CD4-positive, alpha-beta T cell treated with Interferon gamma for 1 hour (primary cell): Measurements from ENCODE around the gene CFAP68.

Experiments used
- DNase-seq: peaks from one replicate; pipeline ENCODE4 v3.0.0-alpha.2; 2020

CFAP68 gene, protein sequence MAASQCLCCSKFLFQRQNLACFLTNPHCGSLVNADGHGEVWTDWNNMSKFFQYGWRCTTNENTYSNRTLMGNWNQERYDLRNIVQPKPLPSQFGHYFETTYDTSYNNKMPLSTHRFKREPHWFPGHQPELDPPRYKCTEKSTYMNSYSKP

GRCh38 chr11:111878849-111879636, at the start of gene CFAP68, which contains the start of gene FDXACB1:
Gene CFAP68 (plus strand): TSS chr11:111879541. CDS start chr11:111879561, 20 bp downstream.
Gene FDXACB1 (minus strand): TSS chr11:111879165. CDS start chr11:111879132, 33 bp downstream.
- DNase-seq = peak; percentile 96

DNA sequence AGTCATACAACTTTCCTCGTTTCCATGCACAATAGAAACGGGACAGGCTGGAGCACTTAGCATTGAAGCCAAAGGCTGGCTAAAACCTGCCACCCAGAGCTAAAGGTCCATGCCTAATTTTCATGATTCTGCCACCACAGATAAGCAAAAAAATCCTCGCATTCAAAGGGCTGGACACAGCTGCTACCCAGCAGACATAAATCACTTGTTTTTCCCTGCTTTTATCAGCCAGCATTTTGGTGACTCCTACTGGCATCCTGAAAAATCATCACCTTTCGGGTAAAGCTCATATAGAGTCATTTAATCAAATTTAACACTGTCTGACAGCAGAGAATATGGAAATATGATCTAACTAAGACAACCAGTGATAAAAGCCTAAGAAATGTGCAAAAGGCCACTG, 45.8 kb upstream of the CFAP68 start:
- DNase-seq = no peak

DNA sequence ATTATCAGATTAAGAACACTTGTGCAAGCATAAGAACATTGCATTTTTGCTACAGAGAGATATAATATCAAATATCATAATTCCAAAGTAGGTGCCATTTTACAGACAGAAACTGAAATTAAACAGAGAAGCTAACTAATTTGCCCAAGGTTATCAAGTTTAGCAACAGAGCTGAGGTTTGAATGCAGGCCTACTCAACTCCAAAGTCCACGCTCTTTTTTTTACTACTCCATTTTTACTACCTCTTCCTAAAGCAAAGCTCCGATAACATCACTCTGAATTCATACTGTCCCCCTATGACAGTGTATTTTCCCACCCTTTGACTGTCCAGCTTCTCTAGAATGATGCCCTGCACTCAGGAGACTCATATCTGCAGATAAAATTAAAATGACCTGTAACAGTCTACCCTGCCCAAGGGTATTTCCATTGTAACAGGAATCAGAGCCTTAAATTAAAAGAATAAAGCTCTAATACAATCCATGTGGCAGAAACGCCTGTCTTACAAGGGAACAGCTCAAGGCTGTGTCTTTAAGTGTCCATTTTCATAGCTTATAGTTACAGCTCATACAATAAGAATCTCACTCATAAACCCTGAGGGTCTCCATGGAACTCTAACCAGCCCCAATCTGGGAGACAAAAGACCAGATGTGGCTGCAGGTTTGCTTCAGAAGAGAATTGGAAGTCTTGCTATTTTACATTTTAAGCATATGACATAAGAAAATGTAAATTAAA, 44.7 kb upstream of the CFAP68 start:
- no peak for DNase-seq

DNA sequence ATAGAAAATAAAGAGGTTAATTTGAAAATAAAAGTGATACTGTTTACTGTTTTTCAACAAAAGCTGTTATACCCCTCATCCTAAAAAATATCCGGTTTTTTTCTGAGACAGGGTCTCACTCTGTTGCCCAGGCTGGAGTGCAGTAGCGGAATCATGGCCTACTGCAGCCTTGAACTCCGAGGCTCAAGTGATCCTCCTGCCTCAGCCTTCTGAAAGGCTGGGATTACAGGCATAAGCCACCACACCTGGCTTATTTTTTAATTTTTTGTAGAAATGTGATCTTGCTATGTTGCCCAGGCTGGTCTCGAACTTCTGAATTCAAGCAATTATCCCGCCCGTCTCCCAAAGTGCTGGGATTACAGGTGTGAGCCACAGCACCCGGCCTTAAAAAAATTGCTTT, 43.7 kb upstream of the CFAP68 start:
- DNase-seq = no peak

DNA sequence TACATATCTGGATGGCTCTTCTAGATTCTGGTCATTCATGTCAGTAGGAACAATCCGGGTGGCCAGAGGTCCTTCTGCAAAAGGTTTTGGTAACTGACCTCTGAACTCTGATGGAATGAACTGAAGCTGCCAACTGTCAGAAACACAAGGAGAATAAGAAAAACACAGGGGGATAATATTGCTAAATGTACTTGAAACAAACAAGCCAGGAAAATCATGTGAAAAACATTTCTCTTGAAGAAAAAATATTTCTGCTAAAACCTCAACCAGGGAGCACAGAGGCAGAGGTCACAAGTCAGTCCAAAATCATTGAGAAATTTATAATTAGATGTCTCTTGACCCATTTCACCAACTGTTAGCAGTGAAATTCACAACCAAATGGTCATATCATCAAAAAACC, 43.2 kb upstream of the CFAP68 start:
- no peak for DNase-seq

DNA sequence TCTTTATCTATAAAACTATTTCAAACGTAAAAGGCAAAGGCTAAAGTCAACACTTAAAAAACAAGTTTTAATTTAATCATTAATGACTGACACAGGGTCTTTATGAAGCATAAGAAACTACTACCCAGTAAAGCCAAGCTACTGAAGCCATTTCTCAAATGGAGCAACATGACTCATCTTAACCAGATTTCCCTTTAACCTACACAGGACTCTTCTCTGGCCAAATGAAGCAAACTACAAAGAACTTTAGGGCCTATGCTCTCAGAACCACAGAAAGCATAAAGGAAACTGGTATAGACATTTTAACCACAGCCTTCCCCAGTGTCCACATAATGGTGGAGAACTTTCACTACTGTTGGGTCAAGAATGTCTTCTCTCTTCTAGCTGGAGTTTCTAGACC, 42.6 kb upstream of the CFAP68 start:
- DNase-seq = no peak

DNA sequence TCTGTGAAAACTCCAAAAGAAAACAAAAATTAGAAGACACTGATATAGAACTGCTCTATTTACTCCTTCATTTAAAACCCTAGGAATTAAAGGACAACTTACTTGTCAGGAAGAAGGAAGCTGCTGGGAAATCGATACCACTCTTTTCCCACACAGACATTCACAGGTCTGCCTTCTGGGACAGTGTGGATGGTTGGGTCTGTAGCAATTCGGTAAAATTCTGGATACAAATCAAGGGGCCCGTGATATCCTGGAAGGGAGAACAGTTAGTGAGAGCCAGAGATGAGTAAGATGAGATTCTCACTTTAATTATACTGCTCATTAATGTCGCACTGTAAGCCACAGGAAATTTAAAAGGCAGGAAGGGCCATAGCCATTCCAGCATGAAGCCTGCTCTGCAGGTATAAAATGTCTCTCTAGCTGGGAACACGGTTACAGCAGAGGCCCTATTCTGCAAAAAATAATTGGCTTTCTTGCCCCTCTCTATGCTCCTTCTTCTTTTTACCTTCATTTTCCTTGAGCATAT, 41.9 kb upstream of the CFAP68 start:
- no peak for DNase-seq

DNA sequence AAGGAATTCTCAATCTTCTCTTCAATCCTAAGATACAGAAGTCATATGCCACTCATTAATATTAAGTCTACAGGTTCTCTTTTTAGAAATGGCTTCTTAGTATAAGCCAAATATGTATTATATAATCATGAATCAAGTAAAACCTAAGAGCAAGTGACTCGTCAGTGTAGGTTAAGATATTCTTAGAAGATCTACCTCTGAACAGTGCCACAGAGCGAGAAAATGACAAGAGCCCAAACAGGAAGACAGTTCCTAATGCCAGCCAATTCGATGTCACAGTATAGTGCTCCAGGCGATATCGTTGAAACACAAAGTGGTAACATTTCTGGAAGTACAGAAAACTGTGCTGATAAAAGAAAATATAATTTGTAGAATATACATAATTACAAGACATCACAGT, 41.3 kb upstream of the CFAP68 start:
- no peak for DNase-seq

- no peak for DNase-seq
These were observed 39.2 kb upstream of the CFAP68 start for GRCh38 chr11:111840143-111840542.

- peak; percentile 72 for DNase-seq
These were observed 37.8 kb upstream of the CFAP68 start for GRCh38 chr11:111841370-111842053.

DNA sequence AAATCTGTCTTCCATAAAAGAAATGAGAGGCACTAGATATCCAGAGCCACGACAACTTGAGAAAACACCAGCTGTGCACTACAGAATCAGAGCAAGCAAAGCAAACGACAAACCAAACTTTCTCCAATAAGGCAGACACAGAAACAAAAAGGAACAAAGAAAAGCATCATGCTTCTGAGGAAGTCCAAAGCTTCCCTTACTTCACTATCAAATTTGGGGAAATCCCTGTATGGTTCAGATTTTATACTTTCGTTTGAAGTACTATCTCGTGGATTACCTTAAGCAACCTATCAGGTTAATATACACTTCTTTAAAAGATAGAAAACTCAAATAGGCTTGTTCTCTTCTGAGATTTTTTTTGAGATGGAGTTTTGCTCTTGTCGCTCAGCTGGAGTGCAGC, 35.7 kb upstream of the CFAP68 start:
- no peak for DNase-seq

GRCh38 chr11:111845276-111846028, 33.9 kb upstream of the CFAP68 start:
- DNase-seq = peak; percentile 16

DNA sequence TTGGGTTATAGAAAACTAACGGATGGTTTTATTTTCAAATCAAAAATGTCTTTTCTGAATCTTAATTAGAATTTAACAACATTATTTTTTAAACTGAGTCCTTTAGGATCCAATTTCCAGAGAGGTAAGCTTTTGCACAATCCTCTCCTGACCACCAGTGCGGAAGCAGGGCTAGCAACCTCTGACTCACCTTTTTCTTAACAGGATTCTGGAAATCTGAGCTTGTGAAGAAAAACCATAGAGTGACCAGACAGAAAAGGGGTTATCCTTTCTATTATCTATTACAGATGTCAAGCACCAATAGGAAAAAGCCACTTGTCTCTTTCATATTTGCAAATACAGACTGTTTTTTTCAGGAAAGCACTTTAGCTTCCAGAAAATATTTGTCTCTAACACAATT, 33.3 kb upstream of the CFAP68 start:
- DNase-seq = no peak

DNA sequence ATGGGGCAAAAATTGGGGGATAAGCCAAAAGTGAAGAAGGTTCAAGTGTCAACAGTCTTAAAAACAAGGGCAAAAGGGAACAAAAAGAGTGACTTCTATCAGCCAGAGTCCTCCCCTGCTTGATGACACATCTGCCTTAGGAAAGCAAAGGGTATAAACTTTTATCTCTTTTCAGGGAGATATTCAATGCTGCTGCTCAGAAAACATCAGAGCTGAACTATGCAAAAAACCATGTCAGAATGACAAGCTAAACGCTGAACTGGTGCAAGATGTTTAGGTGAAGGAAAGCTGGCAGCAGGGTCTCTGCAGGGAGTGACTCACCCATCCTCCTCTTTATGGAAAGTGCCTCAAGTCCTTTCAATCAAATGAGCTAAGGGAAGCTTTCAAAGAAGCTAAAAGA, 32.7 kb upstream of the CFAP68 start:
- DNase-seq = no peak

- no peak for DNase-seq
These were observed 29.7 kb upstream of the CFAP68 start for GRCh38 chr11:111849631-111850030.

DNA sequence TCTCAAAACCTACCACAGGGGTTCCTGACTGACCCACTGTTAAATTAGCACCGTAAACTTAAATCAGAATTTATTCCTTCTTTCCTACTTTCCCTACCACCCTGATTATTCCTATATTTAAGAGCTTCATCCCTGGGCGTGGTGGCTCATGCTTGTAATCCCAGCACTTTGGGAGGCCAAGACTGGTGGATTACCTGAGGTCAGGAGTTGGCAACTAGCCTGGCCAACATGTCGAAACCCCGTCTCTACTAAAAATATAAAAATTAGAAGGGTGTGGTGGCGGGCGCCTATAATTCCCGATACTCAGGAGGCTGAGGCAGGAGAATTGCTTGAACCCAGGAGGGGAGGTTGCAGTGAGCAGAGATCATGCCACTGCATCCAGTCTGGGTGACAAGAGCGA, 28.3 kb upstream of the CFAP68 start:
- no peak for DNase-seq

- DNase-seq = no peak
These were observed 27.7 kb upstream of the CFAP68 start for GRCh38 chr11:111851636-111852035.

- no peak for DNase-seq
These were observed 27.2 kb upstream of the CFAP68 start for GRCh38 chr11:111852103-111852502.

DNA sequence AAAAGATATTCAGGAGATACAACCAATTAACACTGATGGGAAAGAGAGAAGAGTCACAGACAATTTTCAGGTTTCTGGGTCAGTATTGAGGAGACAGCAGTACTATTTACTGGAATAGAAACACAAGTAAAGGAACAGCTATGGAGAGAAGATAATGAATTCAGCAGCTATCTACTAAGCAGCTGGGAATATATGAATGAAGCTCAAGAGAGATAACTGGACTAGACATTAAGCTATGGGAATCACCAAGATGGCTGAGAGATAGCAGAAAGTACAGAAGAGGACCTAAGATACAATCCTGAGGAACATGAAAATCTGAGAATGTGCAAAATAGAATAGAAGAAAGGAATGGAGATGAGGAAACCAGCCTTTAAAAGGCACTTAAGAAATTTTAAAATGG, 23.8 kb upstream of the CFAP68 start:
- no peak for DNase-seq

DNA sequence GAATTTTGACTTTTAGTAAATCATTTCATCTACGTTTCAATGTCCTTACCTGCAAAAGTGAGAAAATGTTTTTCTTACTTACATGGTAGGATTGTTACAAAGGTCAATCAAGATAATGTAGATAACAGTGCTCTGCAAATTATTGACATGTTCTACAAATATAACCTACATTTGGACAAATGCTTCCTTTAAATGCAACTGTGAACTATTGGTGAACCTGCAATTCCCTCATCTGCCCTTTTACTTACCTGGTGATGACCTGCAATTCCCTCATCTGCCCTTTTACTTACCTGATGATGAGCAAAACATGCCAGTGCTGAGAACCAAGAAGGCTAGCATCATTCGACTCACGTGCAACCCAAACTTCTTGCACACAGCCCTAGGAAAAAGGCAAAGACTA, 19.1 kb upstream of the CFAP68 start:
- DNase-seq = no peak

DNA sequence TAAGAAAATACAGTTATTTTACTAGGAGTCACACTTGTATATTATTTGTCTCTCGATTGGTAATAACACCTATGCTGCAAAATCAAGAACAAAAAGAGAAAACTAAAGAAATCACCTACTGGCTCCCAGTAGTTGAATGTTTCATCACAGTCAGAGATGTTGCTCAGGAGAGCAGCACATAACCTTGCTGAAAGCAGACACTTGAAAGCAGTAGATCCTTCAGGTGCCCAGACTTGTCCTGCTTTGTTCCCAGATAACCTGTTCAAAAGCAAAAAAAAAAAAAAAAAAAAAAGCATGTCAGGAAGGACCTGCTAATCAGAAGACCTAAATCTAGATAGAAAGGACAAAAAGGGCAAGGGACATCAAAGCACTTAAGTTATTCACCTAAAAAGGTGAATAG, 9.2 kb upstream of the CFAP68 start:
- no peak for DNase-seq

- DNase-seq = no peak
These were observed 8.8 kb upstream of the CFAP68 start for GRCh38 chr11:111870522-111870885.
